GM12878 (cell line): Measurements from ENCODE around the gene APOA4. TPM values are rescaled to one million over a fixed set of nuclear protein-coding genes. Genes with fewer than 3 reads are reported as not detected.

Source experiments
- ASH2L ChIP-seq: fragments of 300-600, 200-600 bp; sonication (generic); IDR thresholded peaks from 2 replicates; pipeline ENCODE4 v1.6.1; 2017; ENCODE audit warnings: low read depth, mild to moderate bottlenecking, borderline replicate concordance
- ATF2 ChIP-seq: IDR thresholded peaks from 2 replicates; pipeline ENCODE4 v1.6.1; 2012; ENCODE audit warnings: low read length, inconsistent platforms
- BACH1 ChIP-seq: fragments of 450-650 bp; IDR thresholded peaks from 2 replicates; pipeline ENCODE4 v1.6.1; 2017; ENCODE audit warnings: mild to moderate bottlenecking, borderline replicate concordance
- BCL11A ChIP-seq: IDR thresholded peaks from 2 replicates; pipeline ENCODE4 v1.6.1; 2011; ENCODE audit warnings: low read depth, low read length
- CHD2 ChIP-seq: IDR thresholded peaks from 2 replicates; pipeline ENCODE4 v1.6.1; 2011; ENCODE audit warnings: low read depth, low read length, improper control_type of control experiment, borderline replicate concordance
- CUX1 ChIP-seq: IDR thresholded peaks from 2 replicates; pipeline ENCODE4 v1.6.1; 2012; ENCODE audit warnings: improper control_type of control experiment, low read depth, low read length; ENCODE audit not compliant: insufficient replicate concordance
- EZH2 ChIP-seq: IDR thresholded peaks from 2 replicates; pipeline ENCODE4 v1.6.1; 2012; ENCODE audit warnings: low read depth, mild to moderate bottlenecking, control low read depth, inconsistent platforms, low read length, borderline replicate concordance; ENCODE audit not compliant: control insufficient read depth
- FOXM1 ChIP-seq: IDR thresholded peaks from 2 replicates; pipeline ENCODE4 v1.6.1; 2012; ENCODE audit warnings: low read depth, mild to moderate bottlenecking, inconsistent platforms, low read length, moderate library complexity
- MLLT1 ChIP-seq: fragments of 450-650 bp; IDR thresholded peaks from 2 replicates; pipeline ENCODE4 v1.6.1; 2016; ENCODE audit warnings: mild to moderate bottlenecking
- POLR2A ChIP-seq: IDR thresholded peaks from 2 replicates; pipeline ENCODE4 v1.6.1; 2011; ENCODE audit warnings: low read depth, mild to moderate bottlenecking, low read length
- RAD21 ChIP-seq: IDR thresholded peaks from 2 replicates; pipeline ENCODE4 v1.6.1; 2011; ENCODE audit warnings: mild to moderate bottlenecking, low read depth, low read length, moderate library complexity; ENCODE audit not compliant: insufficient read depth
- USF2 ChIP-seq: IDR thresholded peaks from 2 replicates; pipeline ENCODE4 v1.6.1; 2011; ENCODE audit warnings: low read depth, low read length, improper control_type of control experiment, borderline replicate concordance
- ZNF592 ChIP-seq: fragments of 450-650 bp; IDR thresholded peaks from 2 replicates; pipeline ENCODE4 v1.6.1; 2017; ENCODE audit warnings: mild to moderate bottlenecking, moderate library complexity
- polyA plus RNA-seq, 11 experiments: library from polyadenylated mRNA; depleted of rRNA in 4 of 11; unstranded in 6 of 11; stranded (reverse) in 5 of 11; fragments of >200 nt; fragmentation: Nextera tagmentation in 4 of 11; fragmentation: Illumina TruSeq in 1 of 11; extraction: Ambion mirVana in 4 of 11; extraction: Trizol in 1 of 11; gene quantifications; 1 replicate in 1 of 11; 2 replicates in 10 of 11; pipeline versions ENCODE4 v1.2.1 to v1.2.3, GENCODE V29; 2011 to 2016; ENCODE audit warnings: inconsistent platforms in 2 of 11, missing spikeins in 2 of 11, low read depth in 1 of 11
- total RNA-seq, 4 experiments: library from RNA; depleted of rRNA in 3 of 4; stranded (reverse); fragments of >200 nt in 3 of 4; fragmentation: Illumina TruSeq in 1 of 4; extraction: Trizol in 1 of 4; gene quantifications; 2 replicates each; pipeline versions ENCODE4 v1.2.1 to v1.2.3, GENCODE V29; 2013 to 2021
- TF ChIP-seq, protein P1 (sequence below): IDR thresholded peaks from 2 replicates; pipeline ENCODE4 v1.6.1; 2011; ENCODE audit warnings: low read depth, mild to moderate bottlenecking, low read length, moderate library complexity, borderline replicate concordance; ENCODE audit errors: extremely low read depth

Gene APOA4
- total and polyA plus RNA-seq, 10 of the 15 experiments (the other 5 are each of a cell fraction or from before 2014, with no cell fraction given) = not detected

DNA sequence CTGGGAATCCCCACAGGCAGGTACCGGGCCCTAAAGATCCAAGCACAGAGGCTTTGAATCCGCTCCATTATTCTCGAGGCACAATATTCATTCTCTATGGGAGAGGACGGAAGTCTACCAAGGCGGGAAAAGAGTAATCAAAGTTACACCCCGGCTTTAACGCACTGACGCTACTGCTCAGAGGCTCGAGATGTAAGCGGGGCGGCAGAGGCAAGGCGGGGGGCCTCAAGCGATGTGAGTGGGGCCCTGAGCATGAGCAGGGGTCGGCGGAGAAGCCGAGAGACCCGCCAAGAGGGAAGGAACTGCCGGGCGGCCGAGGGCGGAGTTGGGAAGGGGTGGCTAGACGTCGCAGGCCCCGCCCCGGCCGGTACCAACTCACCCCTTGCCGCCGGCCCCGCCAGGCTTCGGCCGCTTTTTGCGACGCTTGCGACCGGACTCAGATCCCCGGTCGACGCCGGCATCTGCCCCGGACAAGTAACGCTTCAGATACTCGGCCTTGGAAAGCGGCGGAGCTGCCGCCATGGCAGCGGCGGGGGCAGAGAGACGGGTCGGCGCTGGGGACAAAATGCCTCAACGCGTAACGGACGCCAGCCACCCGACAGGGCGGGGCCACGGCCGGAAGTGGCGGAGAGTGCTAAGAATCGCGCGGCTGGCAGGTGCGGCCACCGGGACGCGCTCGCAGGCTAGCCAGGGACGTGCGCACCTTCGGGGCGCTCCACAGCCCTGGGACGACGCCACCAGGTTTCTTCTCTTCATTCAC lies 50.5 kb downstream of the APOA4 start, which contains the start of gene BUD13 (continued):
- TF ChIP-seq EZH2 = no peak
- no peak for TF ChIP-seq RAD21
- TF ChIP-seq, protein P1, sequence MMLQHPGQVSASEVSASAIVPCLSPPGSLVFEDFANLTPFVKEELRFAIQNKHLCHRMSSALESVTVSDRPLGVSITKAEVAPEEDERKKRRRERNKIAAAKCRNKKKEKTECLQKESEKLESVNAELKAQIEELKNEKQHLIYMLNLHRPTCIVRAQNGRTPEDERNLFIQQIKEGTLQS = no peak
- no peak for TF ChIP-seq ZNF592
- TF ChIP-seq BACH1 = peak; percentile 35; the same call in 1 of the 2 replicates
- no peak for TF ChIP-seq FOXM1
- peak; percentile 96; the same call in 1 of the 2 replicates for TF ChIP-seq ASH2L
- no peak for TF ChIP-seq USF2
- TF ChIP-seq CHD2 = peak; percentile 81
- TF ChIP-seq MLLT1 = peak; percentile 58; the same call in 1 of the 2 replicates
- TF ChIP-seq CUX1 = no peak
- peak; percentile 29; the same call in 1 of the 2 replicates for TF ChIP-seq BCL11A
- no peak for TF ChIP-seq ATF2
- peak; percentile 92 for TF ChIP-seq POLR2A
